Measurements from ENCODE around the gene PMP22.

Gene PMP22

GRCh38 chr17:15265131-15265530, at the start of gene PMP22:
Gene PMP22, minus strand, starts transcription at chr17:15265326. Its CDS starts 4,599 bp downstream, at chr17:15260727.
- H3K36me3 Mint-ChIP-seq (ENCODE audit: insufficient read depth): no peaks in the 10 kb centered on the region
- DNase-seq (ENCODE audit: low spot score in 2 of 2) (no peak), ATAC-seq (replicated peaks; ENCODE audit: extremely low read depth, poor library complexity, severe bottlenecking) (no peak)
- no peaks in the 10 kb centered on the region for H3K9me3 Mint-ChIP-seq
- no peak within 1 kb of the TSS for H3K4me3 Mint-ChIP-seq
- peaks cover 5% of the 10 kb centered on the region for H3K4me1 Mint-ChIP-seq
- peaks cover 87% of the 10 kb centered on the region for H3K27me3 Mint-ChIP-seq
- no peak within 1 kb of the TSS for H3K27ac Mint-ChIP-seq (ENCODE audit: low read depth)

GRCh38 chr17:15311996-15312395, 46.9 kb upstream of the PMP22 start:
- Mint-ChIP-seq H3K27me3 (peaks cover 26% of the 10 kb centered on the region), H3K27ac (ENCODE audit: low read depth) (no peak overlapping the region), H3K9me3 (no peaks in the 10 kb centered on the region), H3K36me3 (ENCODE audit: insufficient read depth) (no peaks in the 10 kb centered on the region), H3K4me1 (no peaks in the 10 kb centered on the region), H3K4me3 (no peak overlapping the region)
- ATAC-seq (replicated peaks; ENCODE audit: extremely low read depth, poor library complexity, severe bottlenecking) (no peak), DNase-seq (ENCODE audit: low spot score in 2 of 2) (no peak)

- DNase-seq (ENCODE audit: low spot score in 2 of 2) (no peak), ATAC-seq (replicated peaks; ENCODE audit: extremely low read depth, poor library complexity, severe bottlenecking) (no peak)
- peaks cover 10% of the 10 kb centered on the region for H3K27me3 Mint-ChIP-seq
- H3K9me3 Mint-ChIP-seq: no peaks in the 10 kb centered on the region
- H3K27ac Mint-ChIP-seq (ENCODE audit: low read depth): no peak overlapping the region
- H3K4me1 Mint-ChIP-seq: no peaks in the 10 kb centered on the region
- no peak overlapping the region for H3K4me3 Mint-ChIP-seq
- H3K36me3 Mint-ChIP-seq (ENCODE audit: insufficient read depth): no peaks in the 10 kb centered on the region
These were observed 44.7 kb upstream of the PMP22 start for GRCh38 chr17:15309793-15310192.

GRCh38 chr17:15309236-15309635, 44.1 kb upstream of the PMP22 start:
- no peak for DNase-seq (ENCODE audit: low spot score in 2 of 2)
- no peak for ATAC-seq (replicated peaks; ENCODE audit: extremely low read depth, poor library complexity, severe bottlenecking)
- H3K27me3 Mint-ChIP-seq: peaks cover 4% of the 10 kb centered on the region
- no peaks in the 10 kb centered on the region for H3K36me3 Mint-ChIP-seq (ENCODE audit: insufficient read depth)
- no peaks in the 10 kb centered on the region for H3K4me1 Mint-ChIP-seq
- H3K9me3 Mint-ChIP-seq: no peaks in the 10 kb centered on the region
- no peak overlapping the region for H3K4me3 Mint-ChIP-seq
- no peak overlapping the region for H3K27ac Mint-ChIP-seq (ENCODE audit: low read depth)

GRCh38 chr17:15308758-15309157, 43.6 kb upstream of the PMP22 start:
- DNase-seq (ENCODE audit: low spot score in 2 of 2) (no peak), ATAC-seq (replicated peaks; ENCODE audit: extremely low read depth, poor library complexity, severe bottlenecking) (no peak)
- H3K27me3 Mint-ChIP-seq: peaks cover 3% of the 10 kb centered on the region
- no peaks in the 10 kb centered on the region for H3K36me3 Mint-ChIP-seq (ENCODE audit: insufficient read depth)
- no peak overlapping the region for H3K27ac Mint-ChIP-seq (ENCODE audit: low read depth)
- no peaks in the 10 kb centered on the region for H3K4me1 Mint-ChIP-seq
- H3K9me3 Mint-ChIP-seq: no peaks in the 10 kb centered on the region
- H3K4me3 Mint-ChIP-seq: no peak overlapping the region

- no peak for ATAC-seq (replicated peaks; ENCODE audit: extremely low read depth, poor library complexity, severe bottlenecking)
- Mint-ChIP-seq H3K36me3 (ENCODE audit: insufficient read depth) (no peaks in the 10 kb centered on the region), H3K27me3 (peaks cover 13% of the 10 kb centered on the region), H3K9me3 (no peaks in the 10 kb centered on the region), H3K4me3 (no peak overlapping the region), H3K4me1 (no peaks in the 10 kb centered on the region), H3K27ac (ENCODE audit: low read depth) (no peak overlapping the region)
- no peak for DNase-seq (ENCODE audit: low spot score in 2 of 2)
These were observed 42.6 kb upstream of the PMP22 start for GRCh38 chr17:15307710-15308111.

GRCh38 chr17:15303851-15304250, 38.7 kb upstream of the PMP22 start:
- H3K27ac Mint-ChIP-seq (ENCODE audit: low read depth): no peak overlapping the region
- no peaks in the 10 kb centered on the region for H3K36me3 Mint-ChIP-seq (ENCODE audit: insufficient read depth)
- H3K27me3 Mint-ChIP-seq: peaks cover 39% of the 10 kb centered on the region
- H3K9me3 Mint-ChIP-seq: no peaks in the 10 kb centered on the region
- no peak overlapping the region for H3K4me3 Mint-ChIP-seq
- H3K4me1 Mint-ChIP-seq: no peaks in the 10 kb centered on the region
- DNase-seq (ENCODE audit: low spot score in 2 of 2) (no peak), ATAC-seq (replicated peaks; ENCODE audit: extremely low read depth, poor library complexity, severe bottlenecking) (no peak)

GRCh38 chr17:15303268-15303667, 38.1 kb upstream of the PMP22 start:
- no peaks in the 10 kb centered on the region for H3K9me3 Mint-ChIP-seq

GRCh38 chr17:15301845-15302244, 36.7 kb upstream of the PMP22 start:
- Mint-ChIP-seq H3K4me3 (no peak overlapping the region), H3K27me3 (peaks cover 39% of the 10 kb centered on the region), H3K4me1 (no peaks in the 10 kb centered on the region), H3K9me3 (no peaks in the 10 kb centered on the region), H3K27ac (ENCODE audit: low read depth) (no peak overlapping the region), H3K36me3 (ENCODE audit: insufficient read depth) (no peaks in the 10 kb centered on the region)
- ATAC-seq (replicated peaks; ENCODE audit: extremely low read depth, poor library complexity, severe bottlenecking): no peak
- DNase-seq (ENCODE audit: low spot score in 2 of 2): no peak

More at GRCh38 chr17:15303268-15303667, 38.1 kb upstream of the PMP22 start:
- ATAC-seq (replicated peaks; ENCODE audit: extremely low read depth, poor library complexity, severe bottlenecking) (no peak), DNase-seq (ENCODE audit: low spot score in 2 of 2) (no peak)
- no peaks in the 10 kb centered on the region for H3K4me1 Mint-ChIP-seq
- peaks cover 39% of the 10 kb centered on the region for H3K27me3 Mint-ChIP-seq
- H3K4me3 Mint-ChIP-seq: no peak overlapping the region
- no peak overlapping the region for H3K27ac Mint-ChIP-seq (ENCODE audit: low read depth)
- H3K36me3 Mint-ChIP-seq (ENCODE audit: insufficient read depth): no peaks in the 10 kb centered on the region

GRCh38 chr17:15298176-15298575, 33.0 kb upstream of the PMP22 start:
- DNase-seq (ENCODE audit: low spot score in 2 of 2) (no peak), ATAC-seq (replicated peaks; ENCODE audit: extremely low read depth, poor library complexity, severe bottlenecking) (no peak)
- Mint-ChIP-seq H3K4me1 (no peaks in the 10 kb centered on the region), H3K27ac (ENCODE audit: low read depth) (no peak overlapping the region), H3K27me3 (peaks cover 52% of the 10 kb centered on the region), H3K36me3 (ENCODE audit: insufficient read depth) (no peaks in the 10 kb centered on the region), H3K4me3 (no peak overlapping the region), H3K9me3 (no peaks in the 10 kb centered on the region)

GRCh38 chr17:15293558-15293957, 28.4 kb upstream of the PMP22 start:
- Mint-ChIP-seq H3K4me1 (no peaks in the 10 kb centered on the region), H3K27me3 (peaks cover 57% of the 10 kb centered on the region), H3K4me3 (no peak overlapping the region), H3K9me3 (no peaks in the 10 kb centered on the region), H3K36me3 (ENCODE audit: insufficient read depth) (no peaks in the 10 kb centered on the region), H3K27ac (ENCODE audit: low read depth) (no peak overlapping the region)
- no peak for ATAC-seq (replicated peaks; ENCODE audit: extremely low read depth, poor library complexity, severe bottlenecking)
- no peak for DNase-seq (ENCODE audit: low spot score in 2 of 2)

GRCh38 chr17:15291674-15292361, 26.7 kb upstream of the PMP22 start:
- H3K4me3 Mint-ChIP-seq: no peak overlapping the region
- no peak for ATAC-seq (replicated peaks; ENCODE audit: extremely low read depth, poor library complexity, severe bottlenecking)
- no peak for DNase-seq (ENCODE audit: low spot score in 2 of 2)

GRCh38 chr17:15290605-15291004, 25.5 kb upstream of the PMP22 start:
- Mint-ChIP-seq H3K27ac (ENCODE audit: low read depth) (no peak overlapping the region), H3K4me3 (no peak overlapping the region), H3K27me3 (peaks cover 74% of the 10 kb centered on the region), H3K4me1 (no peaks in the 10 kb centered on the region), H3K9me3 (no peaks in the 10 kb centered on the region), H3K36me3 (ENCODE audit: insufficient read depth) (no peaks in the 10 kb centered on the region)
- ATAC-seq (replicated peaks; ENCODE audit: extremely low read depth, poor library complexity, severe bottlenecking) (no peak), DNase-seq (ENCODE audit: low spot score in 2 of 2) (no peak)

More at GRCh38 chr17:15291674-15292361, 26.7 kb upstream of the PMP22 start:
- no peaks in the 10 kb centered on the region for H3K4me1 Mint-ChIP-seq
- H3K9me3 Mint-ChIP-seq: no peaks in the 10 kb centered on the region
- H3K36me3 Mint-ChIP-seq (ENCODE audit: insufficient read depth): no peaks in the 10 kb centered on the region
- peaks cover 73% of the 10 kb centered on the region for H3K27me3 Mint-ChIP-seq
- H3K27ac Mint-ChIP-seq (ENCODE audit: low read depth): no peak overlapping the region

All from central memory CD8-positive, alpha-beta T cell (primary cell).